PC-3 (cell line): ENCODE data around the gene SELENOF. TPM values are rescaled to one million over a fixed set of nuclear protein-coding genes. Genes with fewer than 3 reads are reported as not detected.

Source experiments
- ATAC-seq: fragments of 200-7000 bp; cut with Tn5 transposase; 2 replicates; pipeline ENCODE4 v1.9.1; 2020; ENCODE audit warnings: mild to moderate bottlenecking, moderate library complexity
- BruUV-seq: library from RNA; stranded (reverse); fragments of 400-500 nt; replicated peaks from 2 replicates; lab custom pipeline; 2021; lab: Mats Ljungman, UMichigan
- CTCF ChIA-PET: fragments of 300-600 bp; sonication (Branson Sonifier 250); formaldehyde crosslinking; loops from one replicate; lab custom pipeline; 2022; ENCODE audit warnings: antibody characterized with exemption; lab: Charles Lee
- POLR2A ChIA-PET: fragments of 300-600 bp; sonication (Branson Sonifier 250); formaldehyde crosslinking; loops from one replicate; lab custom pipeline; 2022; ENCODE audit warnings: antibody characterized with exemption; ENCODE audit not compliant: unreplicated experiment; lab: Charles Lee
- DNase-seq: peaks from one replicate; pipeline ENCODE4 v3.0.0-alpha.2; 2015
- H2AFZ ChIP-seq: fragments of 300-600 bp; sonication (generic); 2 replicates; pipeline ENCODE4 v1.6.0; 2016; ENCODE audit warnings: antibody characterized with exemption, low read length
- H3F3A ChIP-seq: fragments of 300-600 bp; sonication (generic); one replicate; pipeline ENCODE4 v1.6.0; 2017; ENCODE audit warnings: antibody characterized with exemption, low read length, control low read depth, mild to moderate bottlenecking; ENCODE audit not compliant: unreplicated experiment
- H3K27ac ChIP-seq: fragments of 300-600 bp; sonication (generic); 2 replicates; pipeline ENCODE4 v1.5.1; 2016; ENCODE audit warnings: mild to moderate bottlenecking, low read length
- H3K27me3 ChIP-seq: fragments of 300-600 bp; sonication (generic); 2 replicates; pipeline ENCODE4 v1.6.1; 2016; ENCODE audit warnings: low read length, mixed read lengths
- H3K36me3 ChIP-seq: fragments of 300-600 bp; sonication (generic); 2 replicates; pipeline ENCODE4 v1.6.1; 2016; ENCODE audit warnings: low read depth, mixed run types, low read length, mixed read lengths
- H3K4me1 ChIP-seq: fragments of 300-600 bp; sonication (generic); 2 replicates; pipeline ENCODE4 v1.5.1; 2016; ENCODE audit warnings: low read length; ENCODE audit not compliant: insufficient read depth
- H3K4me2 ChIP-seq: fragments of 300-600 bp; sonication (generic); 2 replicates; pipeline ENCODE4 v1.6.0; 2016; ENCODE audit warnings: low read length
- H3K4me3 ChIP-seq: fragments of 300-600 bp; sonication (generic); 2 replicates; pipeline ENCODE4 v1.5.1; 2016; ENCODE audit warnings: mild to moderate bottlenecking, low read length, mixed read lengths
- H3K79me2 ChIP-seq: fragments of 300-600 bp; sonication (generic); 2 replicates; pipeline ENCODE4 v1.6.1; 2017; ENCODE audit warnings: low read length, mixed read lengths
- H3K9ac ChIP-seq: fragments of 300-600 bp; sonication (generic); 2 replicates; pipeline ENCODE4 v1.6.0; 2016; ENCODE audit warnings: mild to moderate bottlenecking, low read length
- H3K9me2 ChIP-seq: fragments of 300-600 bp; sonication (generic); replicated peaks from 2 replicates; pipeline ENCODE4 v1.6.1; 2016; ENCODE audit warnings: mixed run types, low read length, mixed read lengths
- H3K9me3 ChIP-seq: fragments of 300-600 bp; sonication (generic); 2 replicates; pipeline ENCODE4 v1.6.1; 2016; ENCODE audit warnings: low read length, mixed read lengths
- H4K20me1 ChIP-seq: fragments of 300-600 bp; sonication (generic); 2 replicates; pipeline ENCODE4 v1.6.1; 2016; ENCODE audit warnings: low read length, mixed read lengths
- CTCF ChIP-seq: fragments of 300-600 bp; sonication (generic); conservative IDR thresholded peaks from 2 replicates; pipeline ENCODE4 v1.5.1; 2017; ENCODE audit warnings: antibody characterized with exemption, low read depth, mild to moderate bottlenecking, low read length
- EZH2 ChIP-seq: fragments of 300-600 bp; sonication (generic); IDR thresholded peaks from one replicate; pipeline ENCODE4 v1.6.1; 2017; ENCODE audit warnings: antibody characterized with exemption, mild to moderate bottlenecking, low read length; ENCODE audit not compliant: unreplicated experiment
- EZH2phosphoT487 ChIP-seq: fragments of 300-600 bp; sonication (generic); IDR thresholded peaks from 2 replicates; pipeline ENCODE4 v1.6.1; 2018; ENCODE audit warnings: mild to moderate bottlenecking, antibody characterized with exemption, low read length, borderline replicate concordance
- intact Hi-C: fragments of 100-400 bp; cut with micrococcal nuclease; formaldehyde crosslinking; loops from 2 replicates; pipeline ENCODE4 v1.9.0; 2023
- total RNA-seq: library from RNA; depleted of rRNA; stranded (reverse); fragments of >200 nt; gene quantifications from 2 replicates; pipeline ENCODE4 v1.2.3, GENCODE V29; 2014

Gene SELENOF
- total RNA-seq, 1 experiment from 2014 or later, result 174 TPM

DNA sequence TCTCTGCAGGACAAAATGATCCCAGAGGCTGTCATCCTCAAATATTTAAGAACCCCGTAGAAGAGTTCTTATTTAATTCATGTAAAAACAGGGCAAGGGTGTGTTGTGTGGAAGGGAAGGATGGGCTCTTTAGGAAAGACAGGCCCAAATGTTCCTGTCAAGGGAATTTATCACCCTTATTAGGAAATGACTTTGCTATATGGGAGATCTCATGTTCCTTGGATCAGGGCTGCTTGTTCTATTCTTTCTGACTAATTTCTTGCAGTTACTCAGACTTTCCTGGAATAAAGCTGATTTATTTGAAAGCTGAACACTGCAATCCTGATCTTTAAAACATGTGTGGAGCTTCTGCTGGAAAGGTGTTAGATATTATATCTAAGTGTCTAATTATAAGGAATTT is 72.8 kb downstream of the SELENOF start:
- H3K9me2 ChIP-seq, result no peaks in the 10 kb centered on the region
- no peaks in the 10 kb centered on the region for H4K20me1 ChIP-seq
- H3K4me1 ChIP-seq, result peaks cover 9% of the 10 kb centered on the region
- no peaks in the 10 kb centered on the region for H3K79me2 ChIP-seq
- H3K9me3 ChIP-seq, result no peaks in the 10 kb centered on the region
- H3K4me2 ChIP-seq, result no peak overlapping the region
- no TSS peak for BruUV-seq
- ChIA-PET CTCF (no interaction called here), POLR2A (no interaction called here)
- intact Hi-C loops, result no loop called here
- H3K27me3 ChIP-seq, result no peaks in the 10 kb centered on the region
- H3K27ac ChIP-seq, result no peak overlapping the region
- no peaks in the 10 kb centered on the region for H3K36me3 ChIP-seq
- ATAC-seq (no peak), DNase-seq (no peak)
- TF ChIP-seq CTCF (no peak), EZH2 (no peak), EZH2phosphoT487 (no peak)
- H3F3A ChIP-seq, result no peaks in the 10 kb centered on the region
- no peak overlapping the region for H3K4me3 ChIP-seq
- H3K9ac ChIP-seq, result no peak overlapping the region
- no peak overlapping the region for H2AFZ ChIP-seq

DNA sequence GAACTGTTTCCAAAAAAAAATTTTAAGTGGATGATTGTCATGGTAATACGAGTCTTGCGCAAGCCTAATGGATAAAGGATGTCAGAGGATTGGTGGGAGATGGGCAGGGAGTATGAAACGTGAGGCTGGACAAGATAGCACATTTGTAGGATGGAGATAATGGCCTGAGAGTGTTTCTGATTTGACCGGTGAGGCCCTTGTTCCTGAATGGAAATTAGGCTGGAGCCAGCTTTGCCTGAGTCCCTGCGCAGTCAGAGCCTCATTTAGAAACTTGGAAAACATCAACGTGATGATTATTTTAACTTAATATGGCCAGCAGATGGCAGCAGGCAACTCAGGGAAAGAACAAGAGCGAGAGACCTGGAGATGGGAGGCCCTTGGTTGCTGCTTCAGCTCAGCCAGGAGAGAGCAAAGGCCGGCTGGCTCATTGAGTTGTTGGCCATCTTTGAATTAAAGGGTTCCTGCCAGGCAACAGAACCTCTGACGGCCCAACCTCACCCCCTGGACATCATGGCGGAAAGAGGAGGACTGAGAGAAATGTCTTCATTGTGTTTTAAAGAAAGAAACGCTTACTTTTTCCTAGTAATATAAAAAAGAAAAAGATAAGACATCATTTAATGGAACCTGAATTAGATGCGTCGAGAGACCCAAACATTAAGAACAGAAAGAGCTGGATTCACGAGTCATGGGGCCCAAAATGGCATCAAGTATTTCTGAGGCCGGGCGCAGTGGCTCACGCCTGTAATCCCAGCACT is 80.3 kb downstream of the SELENOF start:
- Histone ChIP-seq H3F3A (no peaks in the 10 kb centered on the region), H2AFZ (peak overlapping the region; percentile 58)
- peak; percentile 96 for ATAC-seq

More for the DNA sequence above, 80.3 kb downstream of the SELENOF start:
- Histone ChIP-seq H3K4me2 (no peak overlapping the region), H3K4me1 (no peaks in the 10 kb centered on the region), H3K9me2 (no peaks in the 10 kb centered on the region), H3K4me3 (no peak overlapping the region), H3K36me3 (no peaks in the 10 kb centered on the region), H3K9ac (no peak overlapping the region), H4K20me1 (no peaks in the 10 kb centered on the region), H3K79me2 (no peaks in the 10 kb centered on the region), H3K27ac (no peak overlapping the region), H3K9me3 (no peaks in the 10 kb centered on the region), H3K27me3 (no peaks in the 10 kb centered on the region)
- intact Hi-C loops, result loop anchor here (1.0 to 5.0 kb wide), 5 partner anchors 51 to 251 kb away; partner anchors contain the start of genes HS2ST1 and SELENOF
- TF ChIP-seq EZH2, result no peak
- TF ChIP-seq EZH2phosphoT487, result no peak
- peak; percentile 81 for TF ChIP-seq CTCF
- BruUV-seq, result no TSS peak
- ChIA-PET POLR2A (interaction anchor here (0.6 kb wide), 1 partner anchor 52 kb away, joined by 8 read pairs; no protein-coding TSS in a partner anchor), CTCF (interaction anchor here (0.5 to 1.0 kb wide), 5 partner anchors 53 to 252 kb away, joined by 3 to 5 read pairs (median 3); no protein-coding TSS in a partner anchor)
- peak; percentile 88 for DNase-seq
